D721Med (cell line): ENCODE data around the gene MLYCD.
A peak's percentile ranks its signal among the peaks of the same experiment; 100 is the strongest.

Experiments
- DNase-seq: peaks from one replicate; pipeline ENCODE4 v3.0.0; 2011; ENCODE audit warnings: low spot score; ENCODE audit not compliant: insufficient read length
- FAIRE-seq: peaks from 2 replicates; lab custom pipeline; 2011; peaks lifted over from hg19 to GRCh38; lab: Jason Lieb, UNC
- CTCF ChIP-seq: IDR thresholded peaks from 2 replicates; pipeline ENCODE4 v1.5.1; 2012; ENCODE audit warnings: mild to moderate bottlenecking, control low read depth; ENCODE audit not compliant: insufficient read depth; ENCODE audit errors: missing control alignments

The MLYCD gene

GRCh38 chr16:83898463-83899271 lies at the start of gene MLYCD:
TSS of gene MLYCD (plus strand) at chr16:83899115. CDS start at chr16:83899145, 30 bp downstream.
- FAIRE-seq (no peak), DNase-seq (peak; percentile 56)
- TF ChIP-seq CTCF = no peak

GRCh38 chr16:83849421-83849820 lies 49.5 kb upstream of the MLYCD start:
- no peak for DNase-seq
- FAIRE-seq = no peak
- TF ChIP-seq CTCF = no peak

- no peak for FAIRE-seq
- no peak for DNase-seq
These were observed 48.0 kb upstream of the MLYCD start for GRCh38 chr16:83850947-83851346.

GRCh38 chr16:83851473-83851872 lies 47.4 kb upstream of the MLYCD start:
- FAIRE-seq (no peak), DNase-seq (no peak)
- TF ChIP-seq CTCF = no peak

More at GRCh38 chr16:83850947-83851346, 48.0 kb upstream of the MLYCD start:
- no peak for TF ChIP-seq CTCF

GRCh38 chr16:83852774-83853173 lies 46.1 kb upstream of the MLYCD start:
- TF ChIP-seq CTCF = no peak
- FAIRE-seq (no peak), DNase-seq (no peak)

- no peak for FAIRE-seq
- no peak for DNase-seq
- no peak for TF ChIP-seq CTCF
These were observed 45.1 kb upstream of the MLYCD start for GRCh38 chr16:83853834-83854233.

- no peak for TF ChIP-seq CTCF
- FAIRE-seq (no peak), DNase-seq (no peak)
These were observed 44.5 kb upstream of the MLYCD start for GRCh38 chr16:83854420-83854819.
